ENCODE data around the gene MZT1. TPM values are rescaled to one million over a fixed set of nuclear protein-coding genes. Genes with fewer than 3 reads are reported as not detected.

MZT1 gene
- total RNA-seq, 1 experiment from 2014 or later = 22.9 TPM

- no peaks in the 10 kb centered on the region for H3K36me3 ChIP-seq (ENCODE audit: control insufficient read depth, insufficient read depth, low read length)
- no TSS peak for BruUV-seq (replicated peaks)
- H3K36me3 Mint-ChIP-seq (ENCODE audit: insufficient read depth, unreplicated experiment) = no peaks in the 10 kb centered on the region
- intact Hi-C loops (cut with micrococcal nuclease; ENCODE audit: unreplicated experiment) = no loop called here
- H3K4me1 Mint-ChIP-seq (ENCODE audit: low read depth, unreplicated experiment) = peaks cover 11% of the 10 kb centered on the region
- TF ChIP-seq CTCF (IDR thresholded peaks at IDR 0.05; ENCODE audit: insufficient read depth in 1 of 2, low read depth in 1 of 2, low read length in 1 of 2, severe bottlenecking in 1 of 2, unreplicated experiment in 1 of 2) = no peak
- no peak overlapping the region for H3K4me3 ChIP-seq (ENCODE audit: low read depth, low read length)
- no peaks in the 10 kb centered on the region for H3K27me3 Mint-ChIP-seq (ENCODE audit: insufficient read depth, unreplicated experiment)
- no peaks in the 10 kb centered on the region for H3K9me3 Mint-ChIP-seq (ENCODE audit: unreplicated experiment)
- no peak overlapping the region for H3K27ac Mint-ChIP-seq (ENCODE audit: unreplicated experiment)
- H3K9me3 ChIP-seq = no peaks in the 10 kb centered on the region
- CTCF ChIA-PET = no interaction called here
- no peaks in the 10 kb centered on the region for H3K27me3 ChIP-seq (replicated peaks; ENCODE audit: control insufficient read depth, insufficient read depth, low read length)
- H3K4me3 Mint-ChIP-seq (ENCODE audit: unreplicated experiment) = no peak overlapping the region
- POLR2A ChIA-PET = no interaction called here
- peaks cover 14% of the 10 kb centered on the region for H3K4me1 ChIP-seq
- no peak for DNase-seq
Observed at GRCh38 chr13:72680353-72680752, 47.1 kb downstream of the MZT1 start.

DNA sequence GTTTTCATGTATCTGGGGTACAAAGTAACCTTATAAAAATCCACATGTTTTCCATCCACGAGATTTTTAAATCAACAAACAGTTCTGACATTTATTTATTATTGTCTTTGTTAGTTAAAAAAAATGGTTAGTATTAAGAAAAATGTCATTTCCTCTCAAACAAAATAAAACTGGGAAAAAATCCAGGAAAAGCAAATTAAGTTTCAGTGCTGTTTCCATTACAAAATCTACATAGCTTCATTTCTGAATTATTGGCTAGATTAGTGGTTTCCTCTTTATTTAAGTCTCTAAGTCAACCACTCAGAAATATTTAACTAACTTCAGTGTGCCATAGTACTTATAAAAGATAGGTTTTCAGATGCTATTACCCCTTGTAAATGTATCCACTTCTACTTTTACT lies 49.1 kb downstream of the MZT1 start:
- Histone ChIP-seq H3K36me3 (ENCODE audit: control insufficient read depth, insufficient read depth, low read length) (no peaks in the 10 kb centered on the region), H3K27me3 (replicated peaks; ENCODE audit: control insufficient read depth, insufficient read depth, low read length) (no peaks in the 10 kb centered on the region), H3K4me1 (peaks cover 14% of the 10 kb centered on the region), H3K9me3 (no peaks in the 10 kb centered on the region), H3K4me3 (ENCODE audit: low read depth, low read length) (no peak overlapping the region)
- ChIA-PET CTCF (no interaction called here), POLR2A (no interaction called here)
- H3K27ac Mint-ChIP-seq (ENCODE audit: unreplicated experiment) = no peak overlapping the region
- no peaks in the 10 kb centered on the region for H3K36me3 Mint-ChIP-seq (ENCODE audit: insufficient read depth, unreplicated experiment)
- no peaks in the 10 kb centered on the region for H3K27me3 Mint-ChIP-seq (ENCODE audit: insufficient read depth, unreplicated experiment)
- no TSS peak for BruUV-seq (replicated peaks)
- TF ChIP-seq CTCF (IDR thresholded peaks at IDR 0.05; ENCODE audit: insufficient read depth in 1 of 2, low read depth in 1 of 2, low read length in 1 of 2, severe bottlenecking in 1 of 2, unreplicated experiment in 1 of 2) = no peak
- DNase-seq = no peak
- intact Hi-C loops (cut with micrococcal nuclease; ENCODE audit: unreplicated experiment) = no loop called here
- no peak overlapping the region for H3K4me3 Mint-ChIP-seq (ENCODE audit: unreplicated experiment)
- H3K4me1 Mint-ChIP-seq (ENCODE audit: low read depth, unreplicated experiment) = peaks cover 6% of the 10 kb centered on the region
- no peaks in the 10 kb centered on the region for H3K9me3 Mint-ChIP-seq (ENCODE audit: unreplicated experiment)

- no peaks in the 10 kb centered on the region for H3K36me3 ChIP-seq (ENCODE audit: control insufficient read depth, insufficient read depth, low read length)
- ChIA-PET CTCF (no interaction called here), POLR2A (no interaction called here)
- H3K4me3 Mint-ChIP-seq (ENCODE audit: unreplicated experiment) = peak overlapping the region; percentile 10
- intact Hi-C loops (cut with micrococcal nuclease; ENCODE audit: unreplicated experiment) = loop anchor here (1.0 kb wide), 1 partner anchor 34 kb away; no protein-coding TSS in a partner anchor
- no TSS peak for BruUV-seq (replicated peaks)
- DNase-seq = peak in 1 of 2 experiments; percentile 59
- no peaks in the 10 kb centered on the region for H3K36me3 Mint-ChIP-seq (ENCODE audit: insufficient read depth, unreplicated experiment)
- TF ChIP-seq CTCF (IDR thresholded peaks at IDR 0.05; ENCODE audit: insufficient read depth in 1 of 2, low read depth in 1 of 2, low read length in 1 of 2, severe bottlenecking in 1 of 2, unreplicated experiment in 1 of 2) = no peak
- no peak overlapping the region for H3K4me3 ChIP-seq (ENCODE audit: low read depth, low read length)
- no peaks in the 10 kb centered on the region for H3K27me3 Mint-ChIP-seq (ENCODE audit: insufficient read depth, unreplicated experiment)
- H3K4me1 Mint-ChIP-seq (ENCODE audit: low read depth, unreplicated experiment) = peaks cover 6% of the 10 kb centered on the region
- H3K27ac Mint-ChIP-seq (ENCODE audit: unreplicated experiment) = peak overlapping the region; percentile 48
- H3K4me1 ChIP-seq = peaks cover 14% of the 10 kb centered on the region
- no peaks in the 10 kb centered on the region for H3K9me3 ChIP-seq
- no peaks in the 10 kb centered on the region for H3K27me3 ChIP-seq (replicated peaks; ENCODE audit: control insufficient read depth, insufficient read depth, low read length)
- no peaks in the 10 kb centered on the region for H3K9me3 Mint-ChIP-seq (ENCODE audit: unreplicated experiment)
Observed at GRCh38 chr13:72677431-72677830, 50.0 kb downstream of the MZT1 start.
